ENCODE results near the gene SCARF1. TPM values are rescaled to one million over a fixed set of nuclear protein-coding genes. Genes with fewer than 3 reads are reported as not detected.
A peak's percentile ranks its signal among the peaks of the same experiment; 100 is the strongest.

The SCARF1 gene
- total and polyA plus RNA-seq, 4 donors: 0.63 to 31.6 (median 9.6) TPM

GRCh38 chr17:1634841-1635650 is 10.5 kb downstream of the SCARF1 start:
- H3K36me3 ChIP-seq (ENCODE audit: control insufficient read depth in 1 of 2, insufficient read depth in 2 of 2, low read length in 1 of 2): no peaks in the 10 kb centered on the region
- no peak for ATAC-seq (ENCODE audit: low FRiP score)
- no peaks in the 10 kb centered on the region for H3K27me3 ChIP-seq (ENCODE audit: control insufficient read depth in 1 of 2, insufficient read depth in 2 of 2, low read length in 1 of 2)
- WGBS, 2 donors: 96% methylated on average over 45 of the region's 45 CpGs
- no peak overlapping the region for H3K4me3 ChIP-seq (ENCODE audit: low read length in 2 of 2)
- intact Hi-C loops (cut with DNase I): no loop called here
- no peaks in the 10 kb centered on the region for H3K9me3 ChIP-seq (ENCODE audit: control insufficient read depth, low read length)
- no peak for DNase-seq
- no peak overlapping the region for H3K27ac ChIP-seq (ENCODE audit: low read depth in 1 of 2, low read length in 2 of 2)
- no peaks in the 10 kb centered on the region for H3K4me1 ChIP-seq (ENCODE audit: control insufficient read depth in 1 of 2, insufficient read depth in 2 of 2, low read length in 2 of 2)

GRCh38 chr17:1630662-1631061 is 14.9 kb downstream of the SCARF1 start:
- H3K36me3 ChIP-seq (ENCODE audit: control insufficient read depth in 1 of 2, insufficient read depth in 2 of 2, low read length in 1 of 2): no peaks in the 10 kb centered on the region
- H3K9me3 ChIP-seq (ENCODE audit: control insufficient read depth, low read length): no peaks in the 10 kb centered on the region
- no peaks in the 10 kb centered on the region for H3K27me3 ChIP-seq (ENCODE audit: control insufficient read depth in 1 of 2, insufficient read depth in 2 of 2, low read length in 1 of 2)
- no peaks in the 10 kb centered on the region for H3K4me1 ChIP-seq (ENCODE audit: control insufficient read depth in 1 of 2, insufficient read depth in 2 of 2, low read length in 2 of 2)
- no peak for DNase-seq
- WGBS, 2 donors: 87 to 93% methylated on average over 4 of the region's 4 CpGs
- ATAC-seq (ENCODE audit: low FRiP score): no peak
- no peak overlapping the region for H3K27ac ChIP-seq (ENCODE audit: low read depth in 1 of 2, low read length in 2 of 2)
- intact Hi-C loops (cut with DNase I): no loop called here
- H3K4me3 ChIP-seq (ENCODE audit: low read length in 2 of 2): no peak overlapping the region

GRCh38 chr17:1629504-1630310 is 15.8 kb downstream of the SCARF1 start:
- H3K4me1 ChIP-seq (ENCODE audit: control insufficient read depth in 1 of 2, insufficient read depth in 2 of 2, low read length in 2 of 2): no peaks in the 10 kb centered on the region
- no peaks in the 10 kb centered on the region for H3K27me3 ChIP-seq (ENCODE audit: control insufficient read depth in 1 of 2, insufficient read depth in 2 of 2, low read length in 1 of 2)
- no peaks in the 10 kb centered on the region for H3K9me3 ChIP-seq (ENCODE audit: control insufficient read depth, low read length)
- DNase-seq (peak; percentile 84 to 86), ATAC-seq (ENCODE audit: low FRiP score) (peak; percentile 0)
- WGBS, 2 donors: 6% methylated on average over 43 to 45 of the region's 45 CpGs
- peak overlapping the region; percentile 33 to 81 for H3K4me3 ChIP-seq (ENCODE audit: low read length in 2 of 2)
- H3K27ac ChIP-seq (ENCODE audit: low read depth in 1 of 2, low read length in 2 of 2): no peak overlapping the region
- no peaks in the 10 kb centered on the region for H3K36me3 ChIP-seq (ENCODE audit: control insufficient read depth in 1 of 2, insufficient read depth in 2 of 2, low read length in 1 of 2)
- intact Hi-C loops (cut with DNase I): loop anchor here (1.0 to 2.0 kb wide), 3 partner anchors 39 to 55 kb away; no protein-coding TSS in a partner anchor

GRCh38 chr17:1628856-1629503 is 16.6 kb downstream of the SCARF1 start:
- DNase-seq (peak; percentile 97), ATAC-seq (ENCODE audit: low FRiP score) (peak; percentile 94)
- Histone ChIP-seq H3K27ac (ENCODE audit: low read depth in 1 of 2, low read length in 2 of 2) (no peak overlapping the region), H3K4me3 (ENCODE audit: low read length in 2 of 2) (peak overlapping the region; percentile 33 to 81), H3K9me3 (ENCODE audit: control insufficient read depth, low read length) (no peaks in the 10 kb centered on the region), H3K27me3 (ENCODE audit: control insufficient read depth in 1 of 2, insufficient read depth in 2 of 2, low read length in 1 of 2) (no peaks in the 10 kb centered on the region), H3K36me3 (ENCODE audit: control insufficient read depth in 1 of 2, insufficient read depth in 2 of 2, low read length in 1 of 2) (no peaks in the 10 kb centered on the region), H3K4me1 (ENCODE audit: control insufficient read depth in 1 of 2, insufficient read depth in 2 of 2, low read length in 2 of 2) (no peaks in the 10 kb centered on the region)
- WGBS, 2 donors: 0 to 1% methylated on average over 68 to 77 of the region's 77 CpGs
- intact Hi-C loops (cut with DNase I): loop anchor here (1.0 to 2.0 kb wide), 3 partner anchors 39 to 55 kb away; no protein-coding TSS in a partner anchor

- Histone ChIP-seq H3K4me1 (ENCODE audit: control insufficient read depth in 1 of 2, insufficient read depth in 2 of 2, low read length in 2 of 2) (no peaks in the 10 kb centered on the region), H3K36me3 (ENCODE audit: control insufficient read depth in 1 of 2, insufficient read depth in 2 of 2, low read length in 1 of 2) (no peaks in the 10 kb centered on the region), H3K27me3 (ENCODE audit: control insufficient read depth in 1 of 2, insufficient read depth in 2 of 2, low read length in 1 of 2) (no peaks in the 10 kb centered on the region), H3K4me3 (ENCODE audit: low read length in 2 of 2) (peak within 1 kb of the TSS; percentile 33 to 81), H3K9me3 (ENCODE audit: control insufficient read depth, low read length) (no peaks in the 10 kb centered on the region), H3K27ac (ENCODE audit: low read depth in 1 of 2, low read length in 2 of 2) (no peak within 1 kb of the TSS)
- DNase-seq: peak; percentile 91 to 94
- intact Hi-C loops (cut with DNase I): loop anchor here in 1 of 2 donors (2.0 kb wide), 1 partner anchor 53 kb away; no protein-coding TSS in a partner anchor
- ATAC-seq (ENCODE audit: low FRiP score): peak; percentile 92
- 1% methylated on average over 70 to 95 of the region's 95 CpGs for WGBS, 2 donors
Observed at GRCh38 chr17:1627982-1628855, 17.3 kb downstream of the SCARF1 start, which contains the start of gene SLC43A2. Gene SLC43A2, minus strand, starts transcription at chr17:1628834. Its CDS starts 960 bp downstream, at chr17:1627874.

GRCh38 chr17:1627182-1627981 is 18.1 kb downstream of the SCARF1 start:
- no peaks in the 10 kb centered on the region for H3K36me3 ChIP-seq (ENCODE audit: control insufficient read depth in 1 of 2, insufficient read depth in 2 of 2, low read length in 1 of 2)
- peak overlapping the region; percentile 5 to 18 for H3K4me3 ChIP-seq (ENCODE audit: low read length in 2 of 2)
- WGBS, 2 donors: 20 to 25% methylated on average over 38 to 39 of the region's 39 CpGs
- DNase-seq (peak in 1 of 2 donors; percentile 80), ATAC-seq (ENCODE audit: low FRiP score) (no peak)
- H3K27ac ChIP-seq (ENCODE audit: low read depth in 1 of 2, low read length in 2 of 2): no peak overlapping the region
- intact Hi-C loops (cut with DNase I): no loop called here
- H3K9me3 ChIP-seq (ENCODE audit: control insufficient read depth, low read length): no peaks in the 10 kb centered on the region
- no peaks in the 10 kb centered on the region for H3K27me3 ChIP-seq (ENCODE audit: control insufficient read depth in 1 of 2, insufficient read depth in 2 of 2, low read length in 1 of 2)
- H3K4me1 ChIP-seq (ENCODE audit: control insufficient read depth in 1 of 2, insufficient read depth in 2 of 2, low read length in 2 of 2): no peaks in the 10 kb centered on the region

- WGBS, 2 donors: 71 to 80% methylated on average over 3 of the region's 3 CpGs
- no peak for DNase-seq
- no peak overlapping the region for H3K4me3 ChIP-seq (ENCODE audit: low read length in 2 of 2)
- H3K27ac ChIP-seq (ENCODE audit: low read depth in 1 of 2, low read length in 2 of 2): no peak overlapping the region
- intact Hi-C loops (cut with DNase I): no loop called here
- no peak for ATAC-seq (ENCODE audit: low FRiP score)
- no peaks in the 10 kb centered on the region for H3K4me1 ChIP-seq (ENCODE audit: control insufficient read depth in 1 of 2, insufficient read depth in 2 of 2, low read length in 2 of 2)
- no peaks in the 10 kb centered on the region for H3K27me3 ChIP-seq (ENCODE audit: control insufficient read depth in 1 of 2, insufficient read depth in 2 of 2, low read length in 1 of 2)
- no peaks in the 10 kb centered on the region for H3K36me3 ChIP-seq (ENCODE audit: control insufficient read depth in 1 of 2, insufficient read depth in 2 of 2, low read length in 1 of 2)
- H3K9me3 ChIP-seq (ENCODE audit: control insufficient read depth, low read length): no peaks in the 10 kb centered on the region
Observed at GRCh38 chr17:1626333-1626732, 19.2 kb downstream of the SCARF1 start.
